Measurements from ENCODE around the gene F2RL1.

The F2RL1 gene

GRCh38 chr5:76819851-76820525 is 1.2 kb downstream of the F2RL1 start:
- peak; percentile 12 for TF ChIP-seq FOXP2 (optimal IDR thresholded peaks at IDR 0.05; ENCODE audit: borderline replicate concordance, extremely low read depth, extremely low read length, insufficient read depth)
- TF ChIP-seq SIN3A (IDR thresholded peaks at IDR 0.05; ENCODE audit: borderline replicate concordance, insufficient read depth, low read length) = 0 out of 2 replicates have a peak, but pooled peaks have one; percentile 31
- TF ChIP-seq TAF1 (IDR thresholded peaks at IDR 0.05; ENCODE audit: borderline replicate concordance, insufficient read depth, low read length) = no peak

DNA sequence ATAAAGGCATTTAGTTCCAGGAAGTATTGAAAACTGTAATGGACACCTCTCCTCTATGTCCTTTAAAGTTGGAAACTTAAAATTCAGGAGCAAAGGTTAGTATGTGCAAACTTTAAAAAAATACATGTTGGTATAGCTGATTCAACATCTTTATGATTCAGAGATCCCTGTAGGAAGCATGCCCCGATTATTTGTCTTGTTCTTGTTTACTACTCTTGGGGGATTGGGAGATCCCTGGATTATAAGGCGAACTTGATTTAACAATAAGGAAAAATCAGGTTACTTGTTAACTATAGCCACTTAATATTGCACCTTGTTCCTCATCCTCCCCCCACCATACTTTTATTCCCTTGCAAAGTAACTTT is 1.7 kb downstream of the F2RL1 start:
- TF ChIP-seq TAF1 (IDR thresholded peaks at IDR 0.05; ENCODE audit: borderline replicate concordance, insufficient read depth, low read length) (no peak), FOXP2 (optimal IDR thresholded peaks at IDR 0.05; ENCODE audit: borderline replicate concordance, extremely low read depth, extremely low read length, insufficient read depth) (no peak), SIN3A (IDR thresholded peaks at IDR 0.05; ENCODE audit: borderline replicate concordance, insufficient read depth, low read length) (no peak), REST (IDR thresholded peaks at IDR 0.05; ENCODE audit: insufficient read depth in 1 of 2, low read depth in 2 of 2, low read length in 2 of 2) (no peak), POLR2AphosphoS5 (IDR thresholded peaks at IDR 0.05; ENCODE audit: low read depth, low read length) (no peak)

GRCh38 chr5:76821136-76821535 is 2.3 kb downstream of the F2RL1 start:
- TF ChIP-seq TAF1 (IDR thresholded peaks at IDR 0.05; ENCODE audit: borderline replicate concordance, insufficient read depth, low read length) = no peak
- peak; percentile 36; the same call in 1 of the 2 replicates for TF ChIP-seq SIN3A (IDR thresholded peaks at IDR 0.05; ENCODE audit: borderline replicate concordance, insufficient read depth, low read length)

DNA sequence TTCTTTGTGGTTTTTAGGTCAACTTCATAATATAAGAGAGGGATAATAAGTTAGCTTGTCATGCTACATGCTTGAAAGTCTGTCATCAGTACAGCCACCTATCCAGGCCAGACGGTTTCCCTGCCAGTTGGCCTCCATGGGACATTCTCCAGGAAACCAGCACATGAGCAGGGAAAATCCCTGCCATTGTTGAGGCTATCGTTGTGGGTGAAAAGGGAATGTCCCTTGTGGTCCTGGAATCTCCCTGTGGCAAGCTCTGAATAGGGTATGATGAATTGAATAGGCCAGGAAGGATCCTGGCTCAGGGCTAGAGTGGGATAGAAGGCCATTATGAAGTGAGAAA is 12.3 kb downstream of the F2RL1 start:
- no peak for TF ChIP-seq REST (IDR thresholded peaks at IDR 0.05; ENCODE audit: insufficient read depth in 1 of 2, low read depth in 2 of 2, low read length in 2 of 2)
- no peak for TF ChIP-seq FOXP2 (optimal IDR thresholded peaks at IDR 0.05; ENCODE audit: borderline replicate concordance, extremely low read depth, extremely low read length, insufficient read depth)
- TF ChIP-seq SIN3A (IDR thresholded peaks at IDR 0.05; ENCODE audit: borderline replicate concordance, insufficient read depth, low read length) = no peak
- TF ChIP-seq TAF1 (IDR thresholded peaks at IDR 0.05; ENCODE audit: borderline replicate concordance, insufficient read depth, low read length) = no peak
- TF ChIP-seq POLR2AphosphoS5 (IDR thresholded peaks at IDR 0.05; ENCODE audit: low read depth, low read length) = no peak

- TF ChIP-seq POLR2AphosphoS5 (IDR thresholded peaks at IDR 0.05; ENCODE audit: low read depth, low read length) = no peak
- no peak for TF ChIP-seq TAF1 (IDR thresholded peaks at IDR 0.05; ENCODE audit: borderline replicate concordance, insufficient read depth, low read length)
- TF ChIP-seq SIN3A (IDR thresholded peaks at IDR 0.05; ENCODE audit: borderline replicate concordance, insufficient read depth, low read length) = no peak
- no peak for TF ChIP-seq FOXP2 (optimal IDR thresholded peaks at IDR 0.05; ENCODE audit: borderline replicate concordance, extremely low read depth, extremely low read length, insufficient read depth)
- no peak for TF ChIP-seq REST (IDR thresholded peaks at IDR 0.05; ENCODE audit: insufficient read depth in 1 of 2, low read depth in 2 of 2, low read length in 2 of 2)
Observed at GRCh38 chr5:76836181-76836580, 17.4 kb downstream of the F2RL1 start.

- no peak for TF ChIP-seq TAF1 (IDR thresholded peaks at IDR 0.05; ENCODE audit: borderline replicate concordance, insufficient read depth, low read length)
- TF ChIP-seq FOXP2 (optimal IDR thresholded peaks at IDR 0.05; ENCODE audit: borderline replicate concordance, extremely low read depth, extremely low read length, insufficient read depth) = no peak
- TF ChIP-seq POLR2AphosphoS5 (IDR thresholded peaks at IDR 0.05; ENCODE audit: low read depth, low read length) = no peak
- no peak for TF ChIP-seq REST (IDR thresholded peaks at IDR 0.05; ENCODE audit: insufficient read depth in 1 of 2, low read depth in 2 of 2, low read length in 2 of 2)
- TF ChIP-seq SIN3A (IDR thresholded peaks at IDR 0.05; ENCODE audit: borderline replicate concordance, insufficient read depth, low read length) = no peak
Observed at GRCh38 chr5:76836585-76836984, 17.8 kb downstream of the F2RL1 start.
